ENCODE measurements around the gene TBPL2. TPM values are rescaled to one million over a fixed set of nuclear protein-coding genes. Genes with fewer than 3 reads are reported as not detected.

The TBPL2 gene
- total RNA-seq, 1 experiment from 2014 or later: not detected

GRCh38 chr14:55370883-55371455, 69.4 kb downstream of the TBPL2 start:
- H3K27me3 ChIP-seq (ENCODE audit: insufficient read depth, low read length): no peaks in the 10 kb centered on the region
- no peaks in the 10 kb centered on the region for H3K9me3 ChIP-seq (ENCODE audit: control insufficient read depth in 1 of 2, insufficient read depth in 1 of 2, low read depth in 1 of 2, low read length in 2 of 2)
- DNase-seq (ENCODE audit: low read depth, low spot score) (no peak), ATAC-seq (no peak)
- intact Hi-C loops (cut with micrococcal nuclease): no loop called here
- TF ChIP-seq SIN3A (IDR thresholded peaks at IDR 0.05; ENCODE audit: low read depth) (no peak), ZBTB33 (IDR thresholded peaks at IDR 0.05; ENCODE audit: extremely low read depth, insufficient replicate concordance, low read length) (no peak), EZH2phosphoT487 (IDR thresholded peaks at IDR 0.05; ENCODE audit: borderline replicate concordance) (no peak), REST (IDR thresholded peaks at IDR 0.05; ENCODE audit: low read depth) (no peak), MAX (IDR thresholded peaks at IDR 0.05) (no peak), YY1 (IDR thresholded peaks at IDR 0.05; ENCODE audit: extremely low read depth, insufficient replicate concordance, low read depth, low read length) (no peak), POLR2AphosphoS5 (IDR thresholded peaks at IDR 0.05; ENCODE audit: low read depth, low read length) (no peak), ELF1 (IDR thresholded peaks at IDR 0.05; ENCODE audit: borderline replicate concordance, low read depth) (no peak), TCF7L2 (IDR thresholded peaks at IDR 0.05; ENCODE audit: borderline replicate concordance, extremely low read depth, insufficient read depth, insufficient read length) (no peak)
- BruUV-seq (replicated peaks): no TSS peak
- no peak overlapping the region for H3K4me3 ChIP-seq (replicated peaks in 1 of 2; ENCODE audit: low read depth in 1 of 2, low read length in 2 of 2)
- no peaks in the 10 kb centered on the region for H3K79me2 ChIP-seq (ENCODE audit: insufficient read depth, low read length)
- no peak overlapping the region for H2AFZ ChIP-seq (ENCODE audit: low read depth, low read length, poor library complexity, severe bottlenecking)
- peaks cover 0 to 8% of the 10 kb centered on the region in 2 experiments; a peak in 2 of 4 replicates for H3K4me1 ChIP-seq (ENCODE audit: control insufficient read depth in 1 of 2, insufficient read depth in 2 of 2, low read length in 2 of 2)
- POLR2A ChIA-PET: no interaction called here
- no peak overlapping the region for H3K4me2 ChIP-seq (ENCODE audit: low read length)
- H3K27ac ChIP-seq (ENCODE audit: low read depth, low read length): no peak overlapping the region
- peaks cover 3 to 7% of the 10 kb centered on the region in 2 experiments; a peak in 1 of 4 replicates for H3K36me3 ChIP-seq (ENCODE audit: control insufficient read depth in 1 of 2, insufficient read depth in 2 of 2, low read length in 2 of 2)
- CTCF ChIA-PET: no interaction called here
- no peak overlapping the region for H3K9ac ChIP-seq (ENCODE audit: low read length)
- no peaks in the 10 kb centered on the region for H4K20me1 ChIP-seq (ENCODE audit: insufficient read depth)
- RAD21 ChIA-PET (ENCODE audit: low non-redundant PET in 1 of 2, low total read pairs in 2 of 2, uncharacterized antibody in 2 of 2, unreplicated experiment in 2 of 2): no interaction called here
- no peaks in the 10 kb centered on the region for H3K9me2 ChIP-seq (ENCODE audit: insufficient read depth)
